GM12891 (cell line): ENCODE data around the gene B3GNT3.

ENCODE experiments used
- POLR2A ChIP-seq: IDR thresholded peaks from 2 replicates; pipeline ENCODE4 v1.6.1; 2011; ENCODE audit warnings: low read depth, low read length, control low read depth
- POLR2AphosphoS5 ChIP-seq: IDR thresholded peaks from 2 replicates; pipeline ENCODE4 v1.6.1; 2011; ENCODE audit warnings: low read depth, low read length, control low read depth
- POU2F2 ChIP-seq: IDR thresholded peaks from 2 replicates; pipeline ENCODE4 v1.6.1; 2011; ENCODE audit warnings: low read depth, mild to moderate bottlenecking, control low read depth, low read length, moderate library complexity
- TAF1 ChIP-seq: IDR thresholded peaks from 2 replicates; pipeline ENCODE4 v1.6.1; 2011; ENCODE audit warnings: low read depth, low read length, control low read depth

DNA sequence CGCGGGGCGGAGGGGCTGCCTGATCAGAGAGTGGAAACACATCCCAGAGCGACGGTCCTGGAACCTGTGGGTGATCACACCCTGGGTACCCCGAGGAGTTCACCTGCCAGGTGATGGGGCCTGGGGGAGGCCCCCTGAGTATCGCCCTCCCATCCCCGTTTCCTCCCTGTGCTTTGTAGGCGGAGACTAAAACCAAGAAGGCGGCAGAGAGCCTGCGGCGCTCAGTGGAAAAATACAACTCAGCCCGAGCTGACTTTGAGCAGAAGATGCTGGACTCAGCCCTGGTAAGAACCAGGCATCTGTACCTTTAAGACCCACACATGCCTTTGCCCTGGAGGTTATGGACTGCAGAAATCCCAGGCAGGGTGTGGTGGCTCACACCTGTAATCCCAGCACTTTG, 24.3 kb upstream of the B3GNT3 start:
- TF ChIP-seq POLR2AphosphoS5 (no peak), POLR2A (no peak), POU2F2 (no peak), TAF1 (no peak)
